K562 (cell line): ENCODE results near the gene FILIP1. TPM values are rescaled to one million over a fixed set of nuclear protein-coding genes. Genes with fewer than 3 reads are reported as not detected.

Experiments
- BDP1 ChIP-seq: IDR thresholded peaks from 3 replicates; pipeline ENCODE4 v1.6.1; 2011; ENCODE audit not compliant: insufficient read length, insufficient read depth
- CHD2 ChIP-seq: IDR thresholded peaks from 2 replicates; pipeline ENCODE4 v1.6.1; 2011; ENCODE audit warnings: low read depth, low read length
- CREB1 ChIP-seq, 2 experiments: sonication (generic) in 1 of 2; formaldehyde crosslinking in 1 of 2; IDR thresholded peaks; 2 replicates each; pipeline versions ENCODE4 v1.6.1 to v1.8.0; 2012 to 2022; ENCODE audit warnings: inconsistent platforms in 1 of 2, mild to moderate bottlenecking in 1 of 2, missing genetic modification reagents in 1 of 2, moderate library complexity in 1 of 2
- JUND ChIP-seq, 2 experiments: IDR thresholded peaks; 2 replicates in 1 of 2; 3 replicates in 1 of 2; pipeline ENCODE4 v1.6.1; 2011; ENCODE audit warnings: borderline replicate concordance in 2 of 2, low read depth in 2 of 2, low read length in 2 of 2, improper control_type of control experiment in 1 of 2, missing biosample characterization in 1 of 2, missing genetic modification characterization in 1 of 2, missing genetic modification reagents in 1 of 2
- MTA2 ChIP-seq: fragments of 450-650 bp; IDR thresholded peaks from 2 replicates; pipeline ENCODE4 v1.6.1; 2016; ENCODE audit warnings: low read depth
- PPARD ChIP-seq: fragments of 250-450 bp; sonication (Bioruptor Pico); IDR thresholded peaks from 2 replicates; pipeline ENCODE4 v1.8.0; 2022; ENCODE audit warnings: inconsistent platforms, mild to moderate bottlenecking, moderate library complexity
- SIX5 ChIP-seq, 2 experiments: IDR thresholded peaks; 2 replicates each; pipeline ENCODE4 v1.6.1; 2011; ENCODE audit warnings: low read length in 2 of 2, borderline replicate concordance in 1 of 2, low read depth in 1 of 2, mild to moderate bottlenecking in 1 of 2, moderate library complexity in 1 of 2; ENCODE audit not compliant: insufficient read depth in 1 of 2
- SMARCE1 ChIP-seq: fragments of 450-650 bp; IDR thresholded peaks from 2 replicates; pipeline ENCODE4 v1.7.1; 2016; ENCODE audit warnings: mild to moderate bottlenecking
- SNIP1 ChIP-seq: fragments of 450-650 bp; IDR thresholded peaks from 2 replicates; pipeline ENCODE4 v1.7.1; 2017; ENCODE audit warnings: low read depth, mild to moderate bottlenecking
- TAF9B ChIP-seq: fragments of 450-650 bp; IDR thresholded peaks from 2 replicates; pipeline ENCODE4 v1.6.1; 2018; ENCODE audit warnings: mild to moderate bottlenecking; ENCODE audit not compliant: partially characterized antibody
- TBL1XR1 ChIP-seq, 2 experiments: IDR thresholded peaks; 2 replicates each; pipeline ENCODE4 v1.6.1; 2012; ENCODE audit warnings: improper control_type of control experiment in 2 of 2, low read length in 2 of 2, mild to moderate bottlenecking in 1 of 2
- TCF7L2 ChIP-seq: fragments of 150-350 bp; IDR thresholded peaks from 2 replicates; pipeline ENCODE4 v1.6.1; 2016; ENCODE audit warnings: low read depth, mild to moderate bottlenecking, low read length, moderate library complexity
- TEAD1 ChIP-seq, 2 experiments: fragments of 450-650 bp in 1 of 2; sonication (generic) in 1 of 2; formaldehyde crosslinking; IDR thresholded peaks; 2 replicates each; pipeline versions ENCODE4 v1.4.0 to v1.8.0; 2020 to 2022; ENCODE audit warnings: mild to moderate bottlenecking in 2 of 2, missing genetic modification reagents in 1 of 2
- ZFP1 ChIP-seq: fragments of 450-650 bp; formaldehyde crosslinking; IDR thresholded peaks from 2 replicates; pipeline ENCODE4 v1.4.0; 2020; ENCODE audit warnings: mild to moderate bottlenecking, mixed read lengths
- ZKSCAN8 ChIP-seq: fragments of 200-800 bp; sonication (Bioruptor generic); IDR thresholded peaks from 2 replicates; pipeline ENCODE4 v1.6.1; 2016; ENCODE audit warnings: missing genetic modification characterization, missing compliant biosample characterization
- ZNF395 ChIP-seq: fragments of 200-800 bp; sonication (Bioruptor generic); IDR thresholded peaks from 2 replicates; pipeline ENCODE4 v1.6.1; 2017; ENCODE audit warnings: missing genetic modification characterization, missing compliant biosample characterization
- polyA plus RNA-seq, 8 experiments: library from polyadenylated mRNA; depleted of rRNA in 4 of 8; stranded (reverse) in 5 of 8; unstranded in 3 of 8; fragments of >200 nt; fragmentation: Nextera tagmentation in 2 of 8; fragmentation: Illumina TruSeq in 1 of 8; extraction: Ambion mirVana in 2 of 8; extraction: Trizol in 1 of 8; gene quantifications; 2 replicates each; pipeline versions ENCODE4 v1.2.1 to v1.2.3, GENCODE V29; 2011 to 2014; ENCODE audit warnings: inconsistent platforms in 1 of 8, missing spikeins in 1 of 8
- total RNA-seq, 7 experiments: library from RNA; depleted of rRNA in 6 of 7; stranded (reverse); fragments of >200 nt in 6 of 7; fragmentation: Illumina TruSeq in 2 of 7; extraction: Trizol in 2 of 7; gene quantifications; 2 replicates each; pipeline versions ENCODE4 v1.2.1 to v1.2.3, GENCODE V29; 2011 to 2021; ENCODE audit warnings: low replicate concordance in 1 of 7
- TF ChIP-seq, protein P1 (sequence below): sonication (generic); formaldehyde crosslinking; IDR thresholded peaks from 2 replicates; pipeline ENCODE4 v1.4.0; 2020; ENCODE audit warnings: mild to moderate bottlenecking, missing genetic modification reagents
- TF ChIP-seq, protein P2 (sequence below): fragments of 450-650 bp; formaldehyde crosslinking; IDR thresholded peaks from 2 replicates; pipeline ENCODE4 v1.4.0; 2020; ENCODE audit warnings: mild to moderate bottlenecking, mixed read lengths
- TF ChIP-seq, protein P3 (sequence below): fragments of 450-650 bp; IDR thresholded peaks from 2 replicates; pipeline ENCODE4 v1.6.1; 2016; ENCODE audit warnings: mild to moderate bottlenecking

FILIP1 gene
- total and polyA plus RNA-seq, 9 of the 15 experiments (the other 6 are each of a cell fraction or from before 2014, with no cell fraction given), result 0.03 to 0.25 (median 0.10) TPM; not detected in 1

- TF ChIP-seq, protein P1, sequence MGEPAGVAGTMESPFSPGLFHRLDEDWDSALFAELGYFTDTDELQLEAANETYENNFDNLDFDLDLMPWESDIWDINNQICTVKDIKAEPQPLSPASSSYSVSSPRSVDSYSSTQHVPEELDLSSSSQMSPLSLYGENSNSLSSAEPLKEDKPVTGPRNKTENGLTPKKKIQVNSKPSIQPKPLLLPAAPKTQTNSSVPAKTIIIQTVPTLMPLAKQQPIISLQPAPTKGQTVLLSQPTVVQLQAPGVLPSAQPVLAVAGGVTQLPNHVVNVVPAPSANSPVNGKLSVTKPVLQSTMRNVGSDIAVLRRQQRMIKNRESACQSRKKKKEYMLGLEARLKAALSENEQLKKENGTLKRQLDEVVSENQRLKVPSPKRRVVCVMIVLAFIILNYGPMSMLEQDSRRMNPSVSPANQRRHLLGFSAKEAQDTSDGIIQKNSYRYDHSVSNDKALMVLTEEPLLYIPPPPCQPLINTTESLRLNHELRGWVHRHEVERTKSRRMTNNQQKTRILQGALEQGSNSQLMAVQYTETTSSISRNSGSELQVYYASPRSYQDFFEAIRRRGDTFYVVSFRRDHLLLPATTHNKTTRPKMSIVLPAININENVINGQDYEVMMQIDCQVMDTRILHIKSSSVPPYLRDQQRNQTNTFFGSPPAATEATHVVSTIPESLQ (CRISPR knock-in tag), result no peak
- TF ChIP-seq BDP1 (no peak), PPARD (CRISPR knock-in tag) (no peak), MTA2 (no peak), SIX5 (IDR thresholded peaks at IDR 0.05; ENCODE audit: borderline replicate concordance in 1 of 2, insufficient read depth in 1 of 2, low read depth in 1 of 2, low read length in 2 of 2) (no peak), ZNF395 (CRISPR knock-in tag) (peak; percentile 74; the same call in 1 of the 2 replicates), SNIP1 (peak; percentile 98), CREB1 (IDR thresholded peaks at IDR 0.05) (peak; percentile 64; the same call in 1 of the 2 replicates), CREB1 (CRISPR knock-in tag; IDR thresholded peaks at IDR 0.05) (0 out of 2 replicates have a peak, but pooled peaks have one; percentile 44), TEAD1 (CRISPR knock-in tag; IDR thresholded peaks at IDR 0.05) (peak in 1 of 2 experiments; percentile 64; a peak in 1 of 4 replicates), CHD2 (peak; percentile 46; the same call in 1 of the 2 replicates), TAF9B (peak; percentile 92), TBL1XR1 (IDR thresholded peaks at IDR 0.05; ENCODE audit: low read length in 2 of 2) (peak; percentile 44 to 68; a peak in 3 of 4 replicates), JUND (IDR thresholded peaks at IDR 0.05; ENCODE audit: borderline replicate concordance, low read depth, low read length) (peak; percentile 74), JUND (tag; IDR thresholded peaks at IDR 0.05; ENCODE audit: borderline replicate concordance, low read depth, low read length) (no peak), ZKSCAN8 (CRISPR knock-in tag) (peak; percentile 72; the same call in 1 of the 2 replicates), TCF7L2 (no peak), ZFP1 (CRISPR knock-in tag) (no peak), SMARCE1 (no peak)
- TF ChIP-seq, protein P2, sequence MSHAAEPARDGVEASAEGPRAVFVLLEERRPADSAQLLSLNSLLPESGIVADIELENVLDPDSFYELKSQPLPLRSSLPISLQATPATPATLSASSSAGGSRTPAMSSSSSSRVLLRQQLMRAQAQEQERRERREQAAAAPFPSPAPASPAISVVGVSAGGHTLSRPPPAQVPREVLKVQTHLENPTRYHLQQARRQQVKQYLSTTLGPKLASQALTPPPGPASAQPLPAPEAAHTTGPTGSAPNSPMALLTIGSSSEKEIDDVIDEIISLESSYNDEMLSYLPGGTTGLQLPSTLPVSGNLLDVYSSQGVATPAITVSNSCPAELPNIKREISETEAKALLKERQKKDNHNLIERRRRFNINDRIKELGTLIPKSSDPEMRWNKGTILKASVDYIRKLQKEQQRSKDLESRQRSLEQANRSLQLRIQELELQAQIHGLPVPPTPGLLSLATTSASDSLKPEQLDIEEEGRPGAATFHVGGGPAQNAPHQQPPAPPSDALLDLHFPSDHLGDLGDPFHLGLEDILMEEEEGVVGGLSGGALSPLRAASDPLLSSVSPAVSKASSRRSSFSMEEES (CRISPR knock-in tag), result peak; percentile 74
- TF ChIP-seq, protein P3, sequence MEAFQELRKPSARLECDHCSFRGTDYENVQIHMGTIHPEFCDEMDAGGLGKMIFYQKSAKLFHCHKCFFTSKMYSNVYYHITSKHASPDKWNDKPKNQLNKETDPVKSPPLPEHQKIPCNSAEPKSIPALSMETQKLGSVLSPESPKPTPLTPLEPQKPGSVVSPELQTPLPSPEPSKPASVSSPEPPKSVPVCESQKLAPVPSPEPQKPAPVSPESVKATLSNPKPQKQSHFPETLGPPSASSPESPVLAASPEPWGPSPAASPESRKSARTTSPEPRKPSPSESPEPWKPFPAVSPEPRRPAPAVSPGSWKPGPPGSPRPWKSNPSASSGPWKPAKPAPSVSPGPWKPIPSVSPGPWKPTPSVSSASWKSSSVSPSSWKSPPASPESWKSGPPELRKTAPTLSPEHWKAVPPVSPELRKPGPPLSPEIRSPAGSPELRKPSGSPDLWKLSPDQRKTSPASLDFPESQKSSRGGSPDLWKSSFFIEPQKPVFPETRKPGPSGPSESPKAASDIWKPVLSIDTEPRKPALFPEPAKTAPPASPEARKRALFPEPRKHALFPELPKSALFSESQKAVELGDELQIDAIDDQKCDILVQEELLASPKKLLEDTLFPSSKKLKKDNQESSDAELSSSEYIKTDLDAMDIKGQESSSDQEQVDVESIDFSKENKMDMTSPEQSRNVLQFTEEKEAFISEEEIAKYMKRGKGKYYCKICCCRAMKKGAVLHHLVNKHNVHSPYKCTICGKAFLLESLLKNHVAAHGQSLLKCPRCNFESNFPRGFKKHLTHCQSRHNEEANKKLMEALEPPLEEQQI, result peak; percentile 98
These were observed 250.1 kb downstream of the FILIP1 start, which contains the start of gene COX7A2 (continued) for GRCh38 chr6:75243333-75244062.
